IMR-90 (cell line): ENCODE measurements around the gene FNDC1. TPM values are rescaled to one million over a fixed set of nuclear protein-coding genes. Genes with fewer than 3 reads are reported as not detected.

ENCODE experiments used
- ATAC-seq: fragments of 200-7000 bp; cut with Tn5 transposase; 2 replicates; pipeline ENCODE4 v1.9.1; 2020; ENCODE audit warnings: low read depth, mild to moderate bottlenecking, moderate library complexity
- BruUV-seq: library from RNA; stranded (reverse); fragments of 400-500 nt; replicated peaks from 2 replicates; lab custom pipeline; 2021; lab: Mats Ljungman, UMichigan
- CTCF ChIA-PET: fragments of 300-600 bp; formaldehyde crosslinking; extraction: SDS; loops from one replicate; lab custom pipeline; 2021; ENCODE audit warnings: antibody characterized with exemption; lab: Yijun Ruan, JAX
- POLR2A ChIA-PET: fragments of 300-600 bp; sonication (Branson Sonifier 250); formaldehyde crosslinking; loops from one replicate; lab custom pipeline; 2022; ENCODE audit warnings: antibody characterized with exemption; ENCODE audit not compliant: unreplicated experiment; lab: Charles Lee
- DNase-seq: peaks from one replicate; pipeline ENCODE4 v3.0.0; 2013
- H2AFZ ChIP-seq: replicated peaks from 2 replicates; pipeline ENCODE3; 2013; ENCODE audit warnings: low read length, mild to moderate bottlenecking; ENCODE audit not compliant: poor library complexity
- H2AK5ac ChIP-seq: 2 replicates; pipeline ENCODE4 v1.6.1; 2013; ENCODE audit warnings: low read depth, low read length, inconsistent platforms
- H2AK9ac ChIP-seq: replicated peaks from 2 replicates; pipeline ENCODE3; 2013; ENCODE audit warnings: mild to moderate bottlenecking, low read depth, low read length, moderate library complexity; ENCODE audit not compliant: poor library complexity
- H2BK120ac ChIP-seq: 2 replicates; pipeline ENCODE4 v1.6.1; 2013; ENCODE audit warnings: low read depth, low read length, inconsistent platforms
- H2BK15ac ChIP-seq: 3 replicates; pipeline ENCODE4 v1.6.1; 2013; ENCODE audit warnings: low read depth, low read length, inconsistent platforms
- H2BK20ac ChIP-seq: 2 replicates; pipeline ENCODE4 v1.6.1; 2013; ENCODE audit warnings: low read depth, mild to moderate bottlenecking, inconsistent platforms, low read length, moderate library complexity
- H2BK5ac ChIP-seq: 2 replicates; pipeline ENCODE4 v1.6.1; 2013; ENCODE audit warnings: mild to moderate bottlenecking, low read depth, low read length, inconsistent platforms; ENCODE audit not compliant: poor library complexity, severe bottlenecking
- H3K14ac ChIP-seq: replicated peaks from 2 replicates; pipeline ENCODE4 v1.6.1; 2013; ENCODE audit warnings: low read depth, low read length, inconsistent platforms
- H3K18ac ChIP-seq: 2 replicates; pipeline ENCODE4 v1.6.1; 2013; ENCODE audit warnings: low read depth, low read length, control low read depth
- H3K23ac ChIP-seq: 2 replicates; pipeline ENCODE4 v1.6.1; 2013; ENCODE audit warnings: low read depth, low read length, inconsistent platforms
- H3K27ac ChIP-seq: 2 replicates; pipeline ENCODE4 v1.5.1; 2013; ENCODE audit warnings: mild to moderate bottlenecking, control low read depth, low read length; ENCODE audit not compliant: insufficient read depth
- H3K27me3 ChIP-seq: 2 replicates; pipeline ENCODE4 v1.6.1; 2013; ENCODE audit warnings: low read length; ENCODE audit not compliant: control insufficient read depth, insufficient read depth
- H3K36me3 ChIP-seq: 2 replicates; pipeline ENCODE4 v1.6.1; 2013; ENCODE audit warnings: low read length, mixed read lengths; ENCODE audit not compliant: control insufficient read depth, insufficient read depth
- H3K4ac ChIP-seq: 2 replicates; pipeline ENCODE4 v1.6.1; 2013; ENCODE audit warnings: low read depth, low read length, inconsistent platforms
- H3K4me1 ChIP-seq: 2 replicates; pipeline ENCODE4 v1.6.1; 2013; ENCODE audit warnings: low read length, mixed read lengths; ENCODE audit not compliant: control insufficient read depth, insufficient read depth
- H3K4me2 ChIP-seq: 2 replicates; pipeline ENCODE4 v1.6.1; 2013; ENCODE audit warnings: low read depth, mild to moderate bottlenecking, control low read depth, low read length, moderate library complexity
- H3K4me3 ChIP-seq: 2 replicates; pipeline ENCODE4 v1.5.1; 2013; ENCODE audit warnings: low read depth, mild to moderate bottlenecking, control low read depth, low read length, moderate library complexity; ENCODE audit not compliant: insufficient read depth
- H3K56ac ChIP-seq: 2 replicates; pipeline ENCODE4 v1.6.1; 2013; ENCODE audit warnings: low read length, inconsistent platforms; ENCODE audit not compliant: insufficient read depth; ENCODE audit errors: extremely low read depth
- H3K79me1 ChIP-seq, 2 experiments: 2 replicates each; pipeline ENCODE4 v1.6.1; 2013; ENCODE audit warnings: low read length in 2 of 2, inconsistent platforms in 1 of 2, low read depth in 1 of 2
- H3K9ac ChIP-seq: 2 replicates; pipeline ENCODE4 v1.6.1; 2013; ENCODE audit warnings: low read depth, low read length, control low read depth
- H3K9me1 ChIP-seq: 2 replicates; pipeline ENCODE4 v1.6.1; 2013; ENCODE audit warnings: low read length, inconsistent platforms; ENCODE audit not compliant: insufficient read depth
- H3K9me3 ChIP-seq: 2 replicates; pipeline ENCODE4 v1.6.1; 2013; ENCODE audit warnings: low read length; ENCODE audit not compliant: control insufficient read depth, insufficient read depth
- H4K20me1 ChIP-seq: 2 replicates; pipeline ENCODE4 v1.6.1; 2013; ENCODE audit warnings: low read length, inconsistent platforms; ENCODE audit not compliant: insufficient read depth
- H4K5ac ChIP-seq: 2 replicates; pipeline ENCODE4 v1.6.1; 2013; ENCODE audit warnings: mild to moderate bottlenecking, low read depth, low read length, control low read depth
- H4K8ac ChIP-seq, 2 experiments: 2 replicates each; pipeline ENCODE4 v1.6.1; 2013; ENCODE audit warnings: low read depth in 2 of 2, low read length in 2 of 2, control low read depth in 1 of 2, inconsistent platforms in 1 of 2
- H4K91ac ChIP-seq: 2 replicates; pipeline ENCODE4 v1.6.1; 2013; ENCODE audit warnings: low read depth, low read length, inconsistent platforms; ENCODE audit not compliant: insufficient read depth
- MAZ ChIP-seq: IDR thresholded peaks from 2 replicates; pipeline ENCODE4 v1.6.1; 2012; ENCODE audit warnings: low read depth, mild to moderate bottlenecking, low read length, improper control_type of control experiment, moderate library complexity, borderline replicate concordance
- MXI1 ChIP-seq: IDR thresholded peaks from 2 replicates; pipeline ENCODE4 v1.6.1; 2012; ENCODE audit warnings: low read depth, mild to moderate bottlenecking, low read length, moderate library complexity, borderline replicate concordance
- NFE2L2 ChIP-seq: fragments of 150-350 bp; IDR thresholded peaks from 2 replicates; pipeline ENCODE4 v1.6.1; 2016; ENCODE audit warnings: low read depth, mild to moderate bottlenecking, low read length
- RAD21 ChIP-seq: IDR thresholded peaks from 2 replicates; pipeline ENCODE4 v1.6.1; 2012; ENCODE audit warnings: low read length, improper control_type of control experiment
- WGBS, 2 experiments: methylation state at CpG; one replicate each; pipeline versions ENCODE4 v1.1.5 to v1.1.7; 2013; ENCODE audit warnings: missing lambda C conversion rate in 2 of 2; ENCODE audit not compliant: insufficient read length in 1 of 2; ENCODE audit errors: extremely low coverage in 2 of 2; 5-methylcytosine and 5-hydroxymethylcytosine counted together
- dilution Hi-C: fragments of 300-500 bp; cut with HindIII; formaldehyde crosslinking; loops from one replicate; pipeline ENCODE4 v1.14.3; 2018; ENCODE audit warnings: low sequenced_read_pairs; ENCODE audit not compliant: unreplicated experiment
- in situ Hi-C: fragments of 300-500 bp; cut with MboI; formaldehyde crosslinking; loops from 3 replicates; pipeline ENCODE4 v1.14.3; 2019; ENCODE audit warnings: low sequenced_read_pairs, inconsistent platforms, mixed read lengths
- intact Hi-C: fragments of 100-400 bp; cut with micrococcal nuclease; formaldehyde crosslinking; loops from 2 replicates; pipeline ENCODE4 v1.10.0; 2022
- polyA plus RNA-seq, 3 experiments: library from polyadenylated mRNA; depleted of rRNA; stranded (reverse); fragments of >200 nt; gene quantifications; 2 replicates each; pipeline ENCODE4 v1.2.3, GENCODE V29; 2012; ENCODE audit warnings: low replicate concordance in 1 of 3
- total RNA-seq: library from RNA; depleted of rRNA; stranded (reverse); fragments of >200 nt; gene quantifications from 2 replicates; pipeline ENCODE4 v1.2.3, GENCODE V29; 2012
- TF ChIP-seq, protein P1 (sequence below): fragments of 150-350 bp; IDR thresholded peaks from 2 replicates; pipeline ENCODE4 v1.6.1; 2016; ENCODE audit warnings: low read depth, mild to moderate bottlenecking, low read length, moderate library complexity, borderline replicate concordance
- TF ChIP-seq, protein P2 (sequence below): fragments of 150-350 bp; IDR thresholded peaks from 2 replicates; pipeline ENCODE4 v1.6.1; 2017; ENCODE audit warnings: mild to moderate bottlenecking, antibody characterized with exemption, low read length, low read depth

The FNDC1 gene
- total and polyA plus RNA-seq, 2 of the 4 experiments (the other 2 are of a cell fraction): 0.03 TPM; not detected in 1

DNA sequence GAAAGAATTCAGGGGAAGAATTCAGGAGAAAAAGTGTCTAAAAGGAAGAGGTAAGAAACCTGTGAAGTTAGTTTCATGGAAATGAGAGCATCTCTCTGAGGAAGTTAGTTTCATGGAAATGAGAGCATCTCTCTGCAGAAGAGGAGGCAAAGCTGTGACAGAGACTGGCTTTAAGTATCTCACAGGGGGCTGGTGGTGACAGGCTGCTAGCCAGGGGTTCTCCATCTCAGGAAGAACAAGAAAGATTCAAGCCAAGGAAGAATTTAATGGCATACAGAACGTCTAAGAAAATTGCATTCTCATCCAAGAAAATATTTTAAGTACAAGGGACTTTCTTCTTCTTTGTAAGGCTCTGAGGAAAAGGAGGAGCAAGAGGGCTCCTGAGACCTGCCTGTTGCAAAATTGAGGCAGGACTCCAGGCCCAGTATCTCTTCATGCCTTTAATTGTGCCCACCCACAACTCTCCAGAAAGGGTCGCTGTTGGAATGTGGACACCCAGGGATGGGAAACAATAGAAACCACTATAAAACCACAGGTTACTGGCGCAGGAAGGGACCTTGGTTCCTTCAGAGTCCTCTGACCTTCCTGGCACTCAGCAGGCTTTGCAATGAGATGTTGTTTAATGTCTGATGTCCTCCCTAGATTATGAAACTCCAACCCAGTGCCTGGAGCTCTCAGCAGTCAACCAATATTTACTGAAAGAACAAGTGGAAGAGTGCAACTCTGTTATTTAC lies 136.8 kb downstream of the FNDC1 start:
- intact Hi-C loops: no loop called here
- Histone ChIP-seq H3K27ac (no peak overlapping the region), H4K5ac (no peak overlapping the region), H3K4me3 (no peak overlapping the region), H3K9me3 (no peaks in the 10 kb centered on the region; the same call in 1 of the 2 replicates), H3K4me1 (no peaks in the 10 kb centered on the region), H2BK5ac (no peak overlapping the region), H3K4me2 (no peak overlapping the region), H2BK15ac (no peak overlapping the region), H4K8ac (no peak overlapping the region), H2AFZ (no peak overlapping the region), H2BK120ac (no peak overlapping the region), H3K27me3 (no peaks in the 10 kb centered on the region), H4K91ac (no peak overlapping the region), H2BK20ac (no peak overlapping the region), H3K9me1 (no peaks in the 10 kb centered on the region), H3K36me3 (no peaks in the 10 kb centered on the region), H3K18ac (no peak overlapping the region), H2AK5ac (no peak overlapping the region), H3K4ac (no peak overlapping the region), H3K79me1 (no peaks in the 10 kb centered on the region), H3K9ac (no peak overlapping the region), H3K56ac (no peak overlapping the region), H3K14ac (no peak overlapping the region), H3K23ac (no peak overlapping the region), H2AK9ac (no peak overlapping the region), H4K20me1 (no peaks in the 10 kb centered on the region)
- DNase-seq (no peak), ATAC-seq (no peak)
- no CpG with 5 or more reads among the region's 3 CpGs for WGBS, 2 experiments
- POLR2A ChIA-PET: no interaction called here
- no peak for TF ChIP-seq RAD21
- TF ChIP-seq NFE2L2: no peak
- TF ChIP-seq MAZ: no peak
- TF ChIP-seq, protein P1, sequence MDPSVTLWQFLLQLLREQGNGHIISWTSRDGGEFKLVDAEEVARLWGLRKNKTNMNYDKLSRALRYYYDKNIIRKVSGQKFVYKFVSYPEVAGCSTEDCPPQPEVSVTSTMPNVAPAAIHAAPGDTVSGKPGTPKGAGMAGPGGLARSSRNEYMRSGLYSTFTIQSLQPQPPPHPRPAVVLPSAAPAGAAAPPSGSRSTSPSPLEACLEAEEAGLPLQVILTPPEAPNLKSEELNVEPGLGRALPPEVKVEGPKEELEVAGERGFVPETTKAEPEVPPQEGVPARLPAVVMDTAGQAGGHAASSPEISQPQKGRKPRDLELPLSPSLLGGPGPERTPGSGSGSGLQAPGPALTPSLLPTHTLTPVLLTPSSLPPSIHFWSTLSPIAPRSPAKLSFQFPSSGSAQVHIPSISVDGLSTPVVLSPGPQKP: no peak
- TF ChIP-seq MXI1: no peak
- TF ChIP-seq, protein P2, sequence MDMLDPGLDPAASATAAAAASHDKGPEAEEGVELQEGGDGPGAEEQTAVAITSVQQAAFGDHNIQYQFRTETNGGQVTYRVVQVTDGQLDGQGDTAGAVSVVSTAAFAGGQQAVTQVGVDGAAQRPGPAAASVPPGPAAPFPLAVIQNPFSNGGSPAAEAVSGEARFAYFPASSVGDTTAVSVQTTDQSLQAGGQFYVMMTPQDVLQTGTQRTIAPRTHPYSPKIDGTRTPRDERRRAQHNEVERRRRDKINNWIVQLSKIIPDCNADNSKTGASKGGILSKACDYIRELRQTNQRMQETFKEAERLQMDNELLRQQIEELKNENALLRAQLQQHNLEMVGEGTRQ: no peak
- in situ Hi-C loops: no loop called here
- dilution Hi-C loops: no loop called here
- CTCF ChIA-PET: no interaction called here
- no TSS peak for BruUV-seq
